Measurements from ENCODE around the gene GPR183.

The GPR183 gene

DNA sequence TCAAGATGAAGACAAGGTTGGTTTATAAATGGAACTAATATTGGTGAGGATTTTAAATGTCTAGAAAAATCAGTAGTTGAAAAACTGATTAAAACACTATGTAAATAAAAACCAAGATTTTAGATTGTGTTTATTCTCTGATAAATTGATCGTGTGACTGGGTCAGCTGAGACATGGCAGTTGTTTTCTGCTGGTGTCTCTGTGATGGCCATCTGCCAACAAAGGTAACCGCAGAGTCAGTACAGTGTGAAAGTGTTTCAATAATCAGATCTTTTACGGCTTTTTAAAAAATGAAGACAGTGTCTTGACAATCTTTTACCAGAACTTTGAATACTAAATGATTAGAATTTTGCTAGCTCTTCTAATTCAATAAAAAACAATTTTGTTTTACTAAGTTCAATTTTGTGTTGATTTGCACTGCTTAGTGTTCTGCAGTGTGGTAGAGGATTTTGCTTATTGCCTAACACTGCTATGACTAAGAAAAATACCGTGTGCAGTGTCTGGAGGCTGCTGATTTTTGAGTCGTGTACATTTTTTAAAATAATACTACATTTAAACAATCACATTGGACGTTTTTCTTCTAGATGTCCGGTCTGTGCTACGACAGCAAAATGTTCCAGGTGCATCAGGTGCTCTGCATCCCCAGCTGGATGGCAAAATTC lies 32.7 kb upstream of the GPR183 start:
- DNase-seq (ENCODE audit: low read depth in 2 of 2), result no peak

DNA sequence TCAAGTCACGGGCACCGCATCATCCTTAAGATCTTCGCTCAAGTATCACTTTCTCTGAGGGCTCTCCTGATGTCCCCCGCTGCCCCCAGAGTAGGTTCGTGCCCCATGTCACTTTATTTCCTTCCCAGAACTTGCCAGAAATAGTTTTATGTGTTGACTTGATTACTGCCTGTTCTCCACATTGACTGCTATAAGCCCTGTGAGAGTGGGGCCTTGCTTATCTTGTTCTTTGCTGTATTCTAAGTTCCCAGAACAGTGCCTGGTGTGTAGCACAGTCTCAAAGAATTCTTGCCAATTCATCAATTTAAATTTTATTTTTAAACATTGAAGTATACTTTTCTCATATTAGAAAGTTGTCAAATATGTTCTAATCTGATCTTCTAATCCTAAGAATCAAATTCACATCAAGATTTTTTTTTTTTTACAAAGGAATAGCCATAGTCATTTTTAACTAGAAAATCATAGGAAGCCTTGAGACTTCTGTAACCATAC lies 32.1 kb upstream of the GPR183 start:
- DNase-seq (ENCODE audit: low read depth in 2 of 2), result no peak

DNA sequence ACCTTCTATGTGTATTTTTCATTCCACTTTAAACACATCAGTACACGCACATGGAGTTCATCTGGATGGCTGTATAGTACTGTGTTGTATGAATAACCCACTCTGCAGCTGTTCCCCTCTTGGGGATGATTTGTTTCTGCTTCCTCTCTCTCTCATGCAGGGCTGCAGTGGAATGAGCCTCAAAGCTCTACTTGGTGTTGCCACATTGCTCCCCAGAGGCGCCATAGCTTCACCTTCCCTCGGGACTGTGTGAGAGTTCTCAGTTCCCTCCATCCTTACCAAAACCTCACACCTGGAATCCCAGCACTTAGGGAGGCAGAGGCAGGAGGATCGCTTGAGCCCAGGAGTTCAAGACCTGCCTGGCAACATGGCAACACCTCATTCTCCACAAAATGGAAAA lies 28.4 kb upstream of the GPR183 start:
- DNase-seq (ENCODE audit: low read depth in 2 of 2), result no peak

DNA sequence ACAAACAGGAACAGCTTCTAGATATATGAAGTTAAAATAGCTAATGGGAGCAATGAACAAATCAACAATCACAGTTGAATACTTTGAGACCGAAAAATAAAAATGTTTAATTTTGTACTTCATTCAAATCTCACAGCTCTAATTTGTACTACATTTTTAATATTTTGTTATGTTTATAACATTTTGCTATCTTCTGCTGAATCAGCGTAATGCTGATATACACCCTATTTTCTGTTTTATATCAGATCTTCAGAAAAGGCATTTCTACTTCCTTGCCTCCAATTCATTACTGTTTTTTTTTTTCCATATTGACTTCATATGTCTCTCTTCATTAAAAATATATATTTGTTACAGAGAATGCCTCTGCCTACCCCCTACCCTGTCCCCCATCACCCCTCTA lies 27.9 kb upstream of the GPR183 start:
- DNase-seq (ENCODE audit: low read depth in 2 of 2), result no peak

DNA sequence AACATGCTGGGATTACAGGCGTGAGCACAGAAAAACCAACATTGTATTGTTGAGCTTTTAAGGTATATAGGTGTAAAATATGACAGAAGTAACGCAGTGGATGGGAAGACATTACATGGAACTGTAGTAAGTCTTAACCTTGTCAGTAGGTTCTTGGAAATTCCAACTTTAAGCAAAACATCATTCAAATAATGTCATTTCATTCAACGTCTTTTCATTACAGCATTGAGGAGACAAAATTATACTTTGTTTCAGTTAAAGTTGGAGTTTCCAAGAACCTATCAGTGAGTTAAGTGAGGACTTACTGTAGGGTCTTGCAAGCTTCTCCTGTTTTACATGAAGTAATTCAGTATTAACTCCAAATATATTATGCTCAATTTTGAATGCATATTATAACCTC lies 27.0 kb upstream of the GPR183 start:
- DNase-seq (ENCODE audit: low read depth in 2 of 2), result no peak

DNA sequence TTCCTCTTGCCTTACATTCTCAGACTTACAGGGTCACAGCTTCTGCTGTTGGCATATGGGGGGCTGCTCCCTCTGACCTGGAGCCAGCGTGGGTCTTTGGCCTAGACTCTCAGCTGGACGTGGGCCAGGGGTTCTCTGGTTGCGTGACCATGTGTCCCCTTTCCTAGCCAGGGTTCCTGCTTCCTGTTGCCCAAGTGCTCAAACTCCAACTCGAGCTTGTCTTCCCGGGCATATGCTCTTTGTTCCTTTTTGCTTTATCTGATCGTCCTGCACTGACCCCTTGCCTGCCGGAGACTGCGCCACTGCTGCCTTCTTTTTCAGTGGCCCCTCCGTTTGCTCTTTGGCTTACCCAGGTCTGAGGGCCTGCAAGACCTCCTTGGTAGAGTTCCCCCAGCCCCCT lies 25.3 kb upstream of the GPR183 start:
- no peak for DNase-seq (ENCODE audit: low read depth in 2 of 2)

DNA sequence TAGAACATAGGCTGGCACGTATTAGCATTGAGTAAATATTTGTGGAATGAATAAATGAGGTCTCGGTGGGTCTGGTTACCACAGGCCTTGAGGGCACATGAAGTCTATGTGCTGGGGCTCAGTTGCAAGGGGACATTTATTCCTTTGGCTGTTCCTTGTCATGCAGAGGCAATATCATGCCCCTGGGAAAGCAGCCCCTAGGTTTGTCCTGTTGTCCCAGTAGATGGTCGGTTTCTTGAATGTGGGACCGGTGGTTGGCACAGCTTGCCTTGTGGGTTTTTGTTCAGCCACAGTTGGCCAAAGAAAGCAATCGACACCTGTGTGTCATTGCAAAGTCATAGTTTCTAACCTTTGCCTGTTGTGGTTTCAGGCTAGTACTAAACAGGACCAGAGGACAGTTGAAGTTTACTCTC lies 24.7 kb upstream of the GPR183 start:
- no peak for DNase-seq (ENCODE audit: low read depth in 2 of 2)

DNA sequence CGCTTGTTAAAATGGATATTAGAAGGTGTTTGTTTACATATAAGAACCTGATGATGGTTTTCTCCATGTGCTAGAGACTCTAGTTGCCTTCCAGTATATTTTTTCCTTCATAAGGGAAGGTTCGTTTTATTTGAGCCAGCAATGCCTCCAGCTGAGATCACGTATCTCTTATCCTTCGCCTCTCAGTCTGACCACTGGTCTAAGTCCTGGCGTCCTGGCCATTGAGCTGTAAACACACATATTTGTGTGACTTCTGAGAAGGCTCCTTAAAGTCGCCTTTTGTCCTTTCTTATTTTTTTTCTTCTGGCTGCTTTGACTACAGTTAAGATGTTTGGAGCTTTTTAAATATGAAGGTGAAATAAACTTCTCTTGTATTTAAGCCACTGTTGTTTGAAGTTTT lies 23.7 kb upstream of the GPR183 start:
- DNase-seq (ENCODE audit: low read depth in 2 of 2), result no peak

DNA sequence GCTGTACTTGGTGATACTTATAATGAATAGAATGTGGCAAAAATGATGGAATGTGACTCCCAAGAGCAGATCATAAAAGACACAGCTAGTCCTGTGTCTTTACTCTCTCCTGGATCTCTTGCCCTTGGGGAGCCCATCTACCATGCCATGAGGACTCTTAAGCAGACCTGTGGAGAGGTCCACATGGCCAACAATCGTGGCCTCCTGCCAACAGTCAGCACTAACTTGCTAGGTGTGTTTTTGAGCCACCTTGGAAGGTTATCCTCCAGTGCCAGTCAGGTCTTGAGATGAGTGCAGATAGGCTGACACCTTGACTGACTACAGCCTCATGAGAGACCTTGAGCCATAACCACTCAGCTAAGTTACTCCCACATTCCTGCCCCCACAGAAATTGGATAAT lies 22.3 kb upstream of the GPR183 start:
- no peak for DNase-seq (ENCODE audit: low read depth in 2 of 2)

DNA sequence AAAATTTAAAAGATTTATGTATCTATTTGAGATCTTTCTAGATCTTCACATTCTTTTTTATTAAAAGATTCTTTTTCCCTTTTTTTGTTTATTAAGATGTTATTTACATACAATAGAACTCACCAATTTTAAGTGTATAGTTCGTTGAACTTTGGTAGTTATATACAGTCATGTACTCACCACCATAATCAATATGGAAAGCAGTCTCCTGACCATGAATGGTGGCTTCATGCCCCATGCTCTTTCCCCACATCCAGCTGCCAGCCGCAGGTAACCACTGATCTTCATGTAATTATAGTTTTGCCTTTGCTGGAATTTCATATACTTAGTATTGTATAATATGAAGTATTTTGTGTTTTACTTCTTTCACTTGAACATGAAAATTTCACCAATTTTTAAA lies 20.6 kb upstream of the GPR183 start:
- DNase-seq (ENCODE audit: low read depth in 2 of 2), result no peak

DNA sequence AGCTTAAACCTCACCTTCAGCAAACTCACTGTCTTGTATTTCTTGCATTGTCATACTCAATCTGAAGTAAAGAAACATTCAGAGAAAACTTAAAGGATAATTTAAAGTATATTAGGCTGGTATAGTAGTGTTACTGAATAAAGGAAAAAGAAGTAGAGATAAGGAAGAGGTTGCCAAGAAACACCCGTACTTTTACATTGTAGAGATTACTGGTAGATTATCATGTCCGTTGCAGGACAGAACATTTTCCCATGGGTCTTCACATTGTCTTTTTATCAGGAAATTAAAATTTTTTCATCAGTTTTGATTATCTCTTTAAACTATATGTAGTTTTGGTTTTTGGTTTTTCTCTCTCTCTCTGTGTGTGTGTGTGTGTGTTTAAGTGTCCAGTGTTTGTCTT lies 19.9 kb upstream of the GPR183 start:
- DNase-seq (ENCODE audit: low read depth in 2 of 2), result no peak

DNA sequence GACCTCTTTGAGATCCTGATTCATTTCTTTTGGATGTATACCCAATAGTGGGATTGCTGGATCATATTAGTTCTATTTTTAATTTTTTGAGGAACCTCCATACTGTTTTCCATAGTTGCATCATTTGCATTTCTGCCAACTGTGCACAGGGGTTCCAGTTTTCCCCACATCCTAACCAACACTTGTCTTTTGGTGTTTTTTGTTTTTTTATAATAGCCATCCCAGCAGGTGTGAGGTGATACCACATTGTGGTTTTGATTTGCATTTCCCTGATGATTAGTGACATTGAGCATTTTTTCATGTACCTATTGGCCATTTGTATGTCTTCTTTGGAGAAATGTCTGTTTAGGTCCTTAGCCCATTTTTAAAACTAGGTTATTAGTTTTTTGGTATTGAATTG lies 18.8 kb upstream of the GPR183 start:
- no peak for DNase-seq (ENCODE audit: low read depth in 2 of 2)

DNA sequence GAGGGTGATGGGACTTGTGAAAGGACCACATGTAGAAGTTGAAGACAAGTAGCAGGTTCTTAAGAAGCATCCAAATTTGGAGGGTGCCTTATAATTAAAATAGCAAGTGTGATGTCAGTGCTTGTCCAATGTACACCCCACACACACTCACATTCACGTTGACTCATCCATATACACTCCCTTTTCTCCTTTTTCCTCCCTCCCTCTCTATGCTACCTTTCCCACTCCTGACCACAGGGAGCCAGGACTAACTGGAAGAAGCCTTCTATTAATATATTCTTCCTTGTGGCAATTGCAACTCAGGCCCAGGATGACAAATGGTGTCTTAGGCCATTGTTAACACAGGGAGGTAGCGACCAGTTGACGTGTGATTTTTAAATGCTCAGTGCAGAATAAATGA lies 16.3 kb upstream of the GPR183 start:
- DNase-seq (ENCODE audit: low read depth in 2 of 2), result no peak

DNA sequence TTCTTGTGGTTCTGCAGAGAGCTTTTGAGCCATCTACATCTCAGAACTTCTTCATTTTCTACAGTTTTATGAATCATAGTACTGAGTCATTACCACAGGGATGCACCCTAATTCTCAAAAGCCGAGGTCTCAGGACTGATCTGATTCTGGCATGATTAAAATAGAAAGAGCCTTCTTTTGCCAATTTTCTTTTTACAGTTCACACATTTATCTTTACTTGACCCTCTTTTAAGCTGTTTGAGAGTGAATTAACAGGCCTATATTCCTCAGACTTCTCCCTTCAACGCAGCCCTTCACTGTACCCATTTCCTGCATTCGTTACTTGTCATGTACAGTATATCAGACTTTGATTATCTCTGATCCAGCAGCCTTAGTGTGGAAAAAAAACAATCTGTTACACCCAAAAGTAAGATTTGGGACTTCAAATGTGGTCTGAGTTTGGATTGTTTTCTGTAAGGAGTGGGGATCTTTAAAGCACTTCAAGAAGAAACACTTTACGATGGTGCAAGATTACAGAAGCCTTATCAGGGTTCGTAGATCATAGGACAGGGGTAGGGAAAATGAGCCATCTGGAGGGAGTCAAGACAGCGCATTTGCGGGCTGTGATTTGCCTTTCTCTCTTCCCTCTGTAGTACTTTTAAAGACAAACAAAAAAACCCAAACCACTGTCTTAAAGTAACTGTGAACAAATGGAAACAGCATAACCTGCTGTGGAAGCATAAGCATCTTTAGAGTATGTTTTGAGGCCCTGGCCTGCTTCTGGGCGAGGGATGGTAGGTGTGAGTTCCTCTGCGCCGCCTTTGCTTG lies 15.3 kb upstream of the GPR183 start:
- DNase-seq (ENCODE audit: low read depth in 2 of 2), result no peak

DNA sequence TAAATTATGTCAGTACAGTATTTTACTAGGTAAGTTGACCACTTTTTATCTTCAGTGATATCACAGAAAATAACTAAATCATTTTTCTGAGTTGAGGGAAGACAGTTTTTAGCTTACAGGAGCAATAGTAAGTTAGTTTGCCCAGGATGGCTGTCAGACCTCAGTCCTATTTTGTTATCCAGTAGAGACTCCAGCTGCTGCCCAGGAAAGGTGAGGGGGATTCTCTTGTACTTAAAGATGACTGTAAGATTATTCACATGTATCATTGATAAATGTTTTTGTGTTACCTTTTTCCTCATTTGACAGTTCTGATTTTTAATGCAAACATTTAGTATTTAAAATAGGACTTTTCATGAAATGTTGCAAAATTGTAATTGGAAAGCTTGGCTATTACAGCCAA lies 14.5 kb upstream of the GPR183 start:
- DNase-seq (ENCODE audit: low read depth in 2 of 2), result no peak

DNA sequence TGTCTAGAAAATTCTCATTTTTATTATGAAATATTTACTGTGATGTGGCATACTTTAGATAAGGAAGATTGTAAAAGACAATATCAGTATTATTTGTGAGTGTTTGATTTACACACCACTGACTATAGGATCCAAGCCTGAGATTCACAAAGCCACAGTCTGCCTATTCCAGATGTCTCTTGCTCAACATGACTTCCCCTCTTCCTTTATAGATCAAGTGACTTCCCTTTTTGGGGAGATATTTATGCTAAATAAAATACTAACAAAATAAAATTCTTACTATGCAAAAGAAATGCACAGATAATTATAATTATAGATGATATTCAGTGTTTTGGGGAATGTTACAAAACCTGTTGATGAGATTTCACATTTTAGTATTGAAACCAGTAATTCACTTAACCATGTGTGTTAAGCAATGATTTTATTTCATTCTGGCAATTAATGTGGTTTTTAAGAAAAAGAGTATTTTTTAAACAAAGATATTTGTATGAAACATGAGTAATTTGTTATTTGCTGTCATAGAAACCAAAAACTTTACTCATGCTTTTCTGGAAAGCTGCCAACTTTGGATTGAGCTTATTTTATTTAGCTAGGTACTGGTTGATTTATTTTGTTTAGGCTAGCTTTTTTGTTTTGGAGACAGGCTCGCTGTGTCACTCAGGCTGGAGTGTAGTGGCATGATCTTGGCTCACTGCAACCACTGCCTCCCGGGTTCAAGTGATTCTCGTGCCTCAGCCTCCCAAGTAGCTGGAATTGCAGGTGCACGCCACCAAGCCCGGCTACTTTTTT lies 13.7 kb upstream of the GPR183 start:
- DNase-seq (ENCODE audit: low read depth in 2 of 2), result no peak

DNA sequence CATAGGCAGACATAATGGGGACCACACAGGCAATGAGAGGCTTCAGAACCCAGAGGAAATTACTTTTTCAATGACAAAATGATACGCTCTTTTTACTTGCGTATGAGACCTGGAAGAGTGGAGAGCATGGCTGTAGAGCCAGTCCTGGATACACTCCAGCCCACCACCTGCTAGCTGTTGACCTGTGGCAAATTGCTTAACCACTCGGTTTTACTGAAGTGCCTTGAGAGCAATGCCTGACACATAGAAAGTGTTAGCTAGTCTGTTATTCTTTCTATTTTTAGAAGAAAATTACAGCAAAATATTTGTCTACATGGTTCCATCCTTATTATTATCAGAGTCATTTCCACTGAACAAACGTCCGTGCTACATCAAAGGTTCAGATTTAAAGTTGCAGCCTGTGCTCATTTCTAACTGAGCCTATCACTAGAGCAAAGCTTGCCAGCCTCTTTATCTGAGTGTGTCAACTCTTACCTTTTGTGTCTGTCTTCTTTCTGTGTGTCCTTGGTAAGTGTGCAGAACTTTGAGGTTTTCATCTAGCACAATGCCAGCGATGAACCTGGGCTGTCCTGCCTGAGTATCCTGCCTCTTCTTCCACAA lies 9.6 kb upstream of the GPR183 start:
- DNase-seq (ENCODE audit: low read depth in 2 of 2), result no peak

DNA sequence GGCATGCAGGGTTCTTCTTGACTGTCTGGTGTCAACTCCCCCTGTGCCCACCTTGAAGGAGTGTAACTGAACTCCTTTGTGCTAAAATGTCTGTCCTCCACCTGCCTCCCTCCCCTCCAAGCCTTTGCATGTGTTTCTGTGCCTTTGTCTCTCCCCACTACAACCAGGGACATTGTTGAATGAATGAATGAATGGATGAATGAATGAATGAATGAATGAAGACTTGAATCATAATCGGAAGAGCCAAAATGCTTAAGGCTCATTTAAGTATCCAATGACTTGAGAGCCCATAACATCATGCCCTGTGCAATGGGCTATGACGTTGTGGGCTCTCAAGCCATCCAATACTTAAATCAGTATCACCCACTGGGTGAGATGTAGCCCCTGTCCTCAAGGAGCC lies 9.0 kb upstream of the GPR183 start:
- DNase-seq (ENCODE audit: low read depth in 2 of 2), result no peak

DNA sequence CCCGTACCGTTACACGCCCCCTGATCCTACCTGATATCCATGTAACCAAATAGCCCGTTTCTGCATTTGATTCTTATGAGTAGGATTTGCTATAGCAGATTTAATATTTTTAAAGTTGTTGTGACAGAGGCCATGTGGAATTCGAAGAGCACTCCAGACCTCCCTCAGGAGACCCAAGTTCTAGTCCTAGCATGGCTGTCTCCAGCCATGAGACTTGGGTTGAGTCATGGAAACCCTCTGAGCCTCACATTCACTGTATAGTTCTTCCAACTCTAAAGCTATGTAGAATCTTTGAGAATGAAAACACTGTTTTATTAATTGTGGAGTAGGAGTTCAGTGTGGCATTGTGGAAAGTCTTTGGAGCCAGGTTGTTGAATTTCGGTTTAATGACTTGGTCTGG lies 8.0 kb upstream of the GPR183 start:
- DNase-seq (ENCODE audit: low read depth in 2 of 2), result no peak

DNA sequence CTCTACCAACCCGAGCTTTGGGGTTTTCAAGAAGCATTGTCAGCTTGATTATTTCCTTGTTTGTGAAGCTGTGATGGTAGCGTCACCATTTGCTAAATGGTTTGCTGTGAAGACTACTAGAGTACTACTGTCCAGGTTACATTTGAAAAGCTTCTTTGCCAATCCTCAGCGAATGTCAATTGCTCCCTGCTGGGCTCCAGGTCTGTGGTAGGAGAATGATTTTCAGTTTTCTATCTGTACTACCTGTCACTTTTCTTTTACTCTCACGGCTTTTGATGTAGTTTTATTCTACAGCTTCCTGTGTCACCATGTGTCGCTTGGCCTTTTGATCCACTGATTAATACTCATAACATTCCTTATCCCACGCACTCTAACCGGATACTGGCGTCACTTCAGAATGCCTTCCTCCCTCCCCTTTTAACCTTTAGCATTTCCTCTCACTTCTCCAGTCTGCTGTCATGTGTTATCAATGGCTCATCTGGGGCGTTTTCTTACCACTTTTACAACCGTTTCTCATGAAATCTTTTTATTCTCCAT lies 7.5 kb upstream of the GPR183 start:
- DNase-seq (ENCODE audit: low read depth in 2 of 2), result no peak

DNA sequence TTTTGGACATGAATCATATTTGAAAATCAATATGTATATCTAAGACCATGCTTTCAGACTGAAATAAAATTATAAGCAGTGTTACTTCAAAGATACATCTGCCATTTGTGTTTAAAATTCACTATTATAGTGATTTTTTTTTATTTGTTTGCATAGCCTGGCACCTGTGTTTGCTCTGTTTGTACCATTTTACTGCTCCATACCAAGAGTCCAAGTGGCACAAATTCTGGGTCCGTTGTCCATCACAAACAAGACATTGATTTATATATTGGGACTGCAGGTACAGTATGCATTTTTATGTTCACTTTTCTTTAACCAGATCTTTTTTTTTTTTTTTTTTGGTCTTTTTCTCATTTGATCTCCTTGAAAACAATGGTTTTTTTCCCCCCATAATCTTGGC lies 6.7 kb upstream of the GPR183 start:
- DNase-seq (ENCODE audit: low read depth in 2 of 2), result no peak

DNA sequence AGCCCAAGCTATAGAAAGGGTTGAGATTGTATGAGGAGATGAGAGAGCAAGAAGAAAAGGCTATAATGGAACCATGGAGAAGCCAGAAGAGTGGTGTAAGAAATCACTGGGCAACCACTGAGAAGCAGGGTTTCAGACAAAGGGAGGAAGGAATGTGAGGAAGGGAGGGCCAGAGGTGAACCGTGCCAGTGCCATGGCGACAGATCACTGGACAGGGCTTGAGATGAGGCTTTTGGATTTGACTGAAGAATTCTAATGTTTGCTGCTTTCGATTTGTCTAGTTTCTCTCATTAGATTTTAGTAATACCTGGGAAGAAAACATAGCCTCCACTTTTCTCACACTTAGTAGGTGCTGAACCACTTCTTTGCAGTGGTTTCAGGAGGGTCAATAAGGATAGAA lies 6.3 kb upstream of the GPR183 start:
- no peak for DNase-seq (ENCODE audit: low read depth in 2 of 2)

Measured in stimulated activated CD8-positive, alpha-beta memory T cell treated with anti-CD3 and anti-CD28 coated beads, Interleukin-2, amount 100 ng/mL, for 48 hours (primary cell).